HuH-7.5 (cell line): ENCODE measurements around the gene THADA.

Experiments used
- DNase-seq: peaks from one replicate; pipeline ENCODE4 v3.0.0; 2011; ENCODE audit warnings: low spot score

THADA gene

GRCh38 chr2:43438858-43439655, 156.8 kb downstream of the THADA start:
- DNase-seq = no peak

GRCh38 chr2:43438342-43438741, 157.5 kb downstream of the THADA start:
- DNase-seq = no peak

- no peak for DNase-seq
Measured at GRCh38 chr2:43437363-43437762, 158.5 kb downstream of the THADA start.

- no peak for DNase-seq
Measured at GRCh38 chr2:43436431-43436830, 159.4 kb downstream of the THADA start.

- no peak for DNase-seq
Measured at GRCh38 chr2:43435746-43436145, 160.1 kb downstream of the THADA start.

GRCh38 chr2:43430489-43430888, 165.3 kb downstream of the THADA start:
- DNase-seq = no peak

GRCh38 chr2:43429369-43429768, 166.5 kb downstream of the THADA start:
- DNase-seq = no peak

GRCh38 chr2:43427032-43427424, 168.8 kb downstream of the THADA start:
- no peak for DNase-seq

GRCh38 chr2:43426305-43427031, 169.4 kb downstream of the THADA start:
- DNase-seq = peak; percentile 31

- DNase-seq = no peak
Measured at GRCh38 chr2:43425659-43426058, 170.2 kb downstream of the THADA start.

GRCh38 chr2:43424262-43425207, 171.3 kb downstream of the THADA start:
- no peak for DNase-seq

- DNase-seq = no peak
Measured at GRCh38 chr2:43423941-43424261, 171.9 kb downstream of the THADA start.

GRCh38 chr2:43421194-43421593, 174.6 kb downstream of the THADA start:
- DNase-seq = no peak

- DNase-seq = no peak
Measured at GRCh38 chr2:43420389-43420801, 175.4 kb downstream of the THADA start.

- DNase-seq = no peak
Measured at GRCh38 chr2:43419876-43420275, 176.0 kb downstream of the THADA start.

GRCh38 chr2:43419243-43419642, 176.6 kb downstream of the THADA start:
- DNase-seq = no peak

- DNase-seq = no peak
Measured at GRCh38 chr2:43418680-43419079, 177.2 kb downstream of the THADA start.

GRCh38 chr2:43417300-43417699, 178.5 kb downstream of the THADA start:
- no peak for DNase-seq

GRCh38 chr2:43415592-43415991, 180.2 kb downstream of the THADA start:
- DNase-seq = no peak

- no peak for DNase-seq
Measured at GRCh38 chr2:43414586-43415135, 181.2 kb downstream of the THADA start.

GRCh38 chr2:43414033-43414432, 181.8 kb downstream of the THADA start:
- no peak for DNase-seq

- no peak for DNase-seq
Measured at GRCh38 chr2:43412114-43412753, 183.6 kb downstream of the THADA start.
